SK-N-MC (cell line): Measurements from ENCODE around the gene LRBA.

Experiments
- DNase-seq: peaks from one replicate; pipeline ENCODE4 v3.0.0-alpha.2; 2011; ENCODE audit warnings: low read depth, low spot score
- H3K27ac ChIP-seq: fragments of 200-600 bp; sonication (generic); 2 replicates; pipeline ENCODE4 v1.5.1; 2016; ENCODE audit warnings: mixed run types
- H3K36me3 ChIP-seq: fragments of 200-600 bp; sonication (generic); 2 replicates; pipeline ENCODE4 v1.6.1; 2017; ENCODE audit warnings: antibody characterized with exemption, low read length, mixed read lengths; ENCODE audit not compliant: insufficient read depth
- H3K4me3 ChIP-seq: fragments of 200-600 bp; sonication (generic); 2 replicates; pipeline ENCODE4 v1.5.1; 2016
- H3K9ac ChIP-seq: fragments of 200-600 bp; sonication (generic); 2 replicates; pipeline ENCODE4 v1.8.0; 2017; ENCODE audit warnings: mixed run types, mixed read lengths; ENCODE audit not compliant: insufficient read length
- H3K9me3 ChIP-seq: fragments of 200-600 bp; sonication (generic); 2 replicates; pipeline ENCODE4 v1.6.1; 2017; ENCODE audit warnings: low read depth, mild to moderate bottlenecking, antibody characterized with exemption, low read length, moderate library complexity, mixed read lengths
- EZH2 ChIP-seq: fragments of 200-600 bp; sonication (generic); IDR thresholded peaks from one replicate; pipeline ENCODE4 v1.6.1; 2017; ENCODE audit warnings: antibody characterized with exemption
- FOXP2 ChIP-seq: optimal IDR thresholded peaks from 2 replicates; pipeline ENCODE3; 2011; ENCODE audit warnings: mild to moderate bottlenecking, moderate library complexity; ENCODE audit not compliant: insufficient read depth; ENCODE audit errors: extremely low read length, control extremely low read depth
- POLR2AphosphoS5 ChIP-seq: IDR thresholded peaks from 2 replicates; pipeline ENCODE4 v1.6.1; 2012; ENCODE audit warnings: mild to moderate bottlenecking, low read depth, low read length, borderline replicate concordance

The LRBA gene

GRCh38 chr4:150859453-150859852, 155.6 kb downstream of the LRBA start:
- no peak overlapping the region for H3K9ac ChIP-seq
- DNase-seq, result no peak
- H3K36me3 ChIP-seq, result no peaks in the 10 kb centered on the region
- no peak overlapping the region for H3K4me3 ChIP-seq
- TF ChIP-seq FOXP2, result no peak
- TF ChIP-seq POLR2AphosphoS5, result no peak
- TF ChIP-seq EZH2, result no peak
- no peaks in the 10 kb centered on the region for H3K9me3 ChIP-seq
- 0 out of 2 replicates have a peak overlapping the region, but pooled peaks have one; percentile 16 for H3K27ac ChIP-seq

- H3K36me3 ChIP-seq, result peaks cover 8% of the 10 kb centered on the region
- H3K4me3 ChIP-seq, result no peak overlapping the region
- H3K9ac ChIP-seq, result no peak overlapping the region
- H3K9me3 ChIP-seq, result no peaks in the 10 kb centered on the region
- no peak overlapping the region for H3K27ac ChIP-seq
- no peak for DNase-seq
- no peak for TF ChIP-seq FOXP2
- TF ChIP-seq POLR2AphosphoS5, result no peak
- TF ChIP-seq EZH2, result no peak
These were observed 159.0 kb downstream of the LRBA start for GRCh38 chr4:150855981-150856510.

GRCh38 chr4:150854600-150854999, 160.5 kb downstream of the LRBA start:
- no peak for TF ChIP-seq EZH2
- no peak for TF ChIP-seq FOXP2
- TF ChIP-seq POLR2AphosphoS5, result no peak
- Histone ChIP-seq H3K9me3 (no peaks in the 10 kb centered on the region), H3K9ac (no peak overlapping the region), H3K36me3 (peaks cover 8% of the 10 kb centered on the region), H3K4me3 (no peak overlapping the region), H3K27ac (no peak overlapping the region)
- no peak for DNase-seq

GRCh38 chr4:150853882-150854281, 161.2 kb downstream of the LRBA start:
- H3K9me3 ChIP-seq, result no peaks in the 10 kb centered on the region
- no peak for DNase-seq
- no peak overlapping the region for H3K27ac ChIP-seq
- no peak for TF ChIP-seq FOXP2
- TF ChIP-seq EZH2, result no peak
- TF ChIP-seq POLR2AphosphoS5, result no peak
- no peak overlapping the region for H3K4me3 ChIP-seq
- no peak overlapping the region for H3K9ac ChIP-seq
- H3K36me3 ChIP-seq, result peaks cover 8% of the 10 kb centered on the region

GRCh38 chr4:150852216-150852615, 162.9 kb downstream of the LRBA start:
- no peak overlapping the region for H3K9ac ChIP-seq
- H3K9me3 ChIP-seq, result no peaks in the 10 kb centered on the region
- no peak for TF ChIP-seq POLR2AphosphoS5
- no peak for TF ChIP-seq FOXP2
- TF ChIP-seq EZH2, result no peak
- H3K36me3 ChIP-seq, result peaks cover 8% of the 10 kb centered on the region
- no peak for DNase-seq
- H3K27ac ChIP-seq, result no peak overlapping the region
- no peak overlapping the region for H3K4me3 ChIP-seq

- Histone ChIP-seq H3K27ac (no peak overlapping the region), H3K36me3 (peaks cover 8% of the 10 kb centered on the region), H3K9ac (no peak overlapping the region), H3K4me3 (no peak overlapping the region), H3K9me3 (no peaks in the 10 kb centered on the region)
- TF ChIP-seq EZH2 (no peak), POLR2AphosphoS5 (no peak), FOXP2 (no peak)
- no peak for DNase-seq
These were observed 166.1 kb downstream of the LRBA start for GRCh38 chr4:150849016-150849415.

- H3K9me3 ChIP-seq, result no peaks in the 10 kb centered on the region
- H3K27ac ChIP-seq, result no peak overlapping the region
- no peak overlapping the region for H3K9ac ChIP-seq
- TF ChIP-seq FOXP2 (no peak), POLR2AphosphoS5 (no peak), EZH2 (no peak)
- DNase-seq, result no peak
- H3K36me3 ChIP-seq, result peaks cover 12% of the 10 kb centered on the region
- no peak overlapping the region for H3K4me3 ChIP-seq
These were observed 186.9 kb downstream of the LRBA start for GRCh38 chr4:150828159-150828558.

- no peak overlapping the region for H3K4me3 ChIP-seq
These were observed 187.9 kb downstream of the LRBA start for GRCh38 chr4:150827226-150827625.

GRCh38 chr4:150826306-150826705, 188.8 kb downstream of the LRBA start:
- TF ChIP-seq FOXP2 (no peak), EZH2 (no peak), POLR2AphosphoS5 (no peak)
- H3K9me3 ChIP-seq, result no peaks in the 10 kb centered on the region
- H3K27ac ChIP-seq, result no peak overlapping the region
- peaks cover 12% of the 10 kb centered on the region for H3K36me3 ChIP-seq
- DNase-seq, result no peak
- H3K9ac ChIP-seq, result no peak overlapping the region
- H3K4me3 ChIP-seq, result no peak overlapping the region

More at GRCh38 chr4:150827226-150827625, 187.9 kb downstream of the LRBA start:
- H3K9me3 ChIP-seq, result no peaks in the 10 kb centered on the region
- H3K36me3 ChIP-seq, result peaks cover 12% of the 10 kb centered on the region
- no peak for DNase-seq
- no peak overlapping the region for H3K27ac ChIP-seq
- TF ChIP-seq EZH2 (no peak), FOXP2 (no peak), POLR2AphosphoS5 (no peak)
- H3K9ac ChIP-seq, result no peak overlapping the region
